Naive B cell (primary cell): ENCODE measurements around the gene PRM3. TPM values are rescaled to one million over a fixed set of nuclear protein-coding genes. Genes with fewer than 3 reads are reported as not detected.
"Not testable (repeated sequence)": the region's sequence is repeated elsewhere in the genome, so short reads cannot be mapped to it uniquely, and the experiment has no call there.

Experiments
- ATAC-seq, 2 donors: fragments of 150-1000 bp; cut with Tn5 transposase; 2 replicates each; pipeline ENCODE4 v1.10.0; 2021; ENCODE audit warnings: low read depth in 2 of 2, mild to moderate bottlenecking in 2 of 2, moderate library complexity in 2 of 2
- DNase-seq: peaks from one replicate; pipeline ENCODE4 v3.0.0; 2022
- H3K27ac Mint-ChIP-seq, 6 donors: one replicate each; pipeline ENCODE4 v1.8.0; 2020 to 2022; ENCODE audit warnings: mild to moderate bottlenecking in 6 of 6, mixed read lengths in 6 of 6, moderate library complexity in 5 of 6, inconsistent platforms in 2 of 6
- H3K27me3 Mint-ChIP-seq, 3 donors: one replicate each; pipeline ENCODE4 v1.8.0; 2021 to 2022; ENCODE audit warnings: mixed read lengths in 3 of 3, mild to moderate bottlenecking in 1 of 3
- H3K36me3 Mint-ChIP-seq, 2 donors: one replicate each; pipeline ENCODE4 v1.8.0; 2020 to 2022; ENCODE audit warnings: mixed read lengths in 2 of 2, inconsistent platforms in 1 of 2, mild to moderate bottlenecking in 1 of 2
- H3K4me1 Mint-ChIP-seq, 3 donors: one replicate each; pipeline ENCODE4 v1.8.0; 2020 to 2022; ENCODE audit warnings: mixed read lengths in 3 of 3, inconsistent platforms in 1 of 3, mild to moderate bottlenecking in 1 of 3, moderate library complexity in 1 of 3
- H3K4me3 Mint-ChIP-seq, 8 donors: one replicate each; pipeline ENCODE4 v1.8.0; 2020 to 2022; ENCODE audit warnings: mild to moderate bottlenecking in 8 of 8, mixed read lengths in 8 of 8, moderate library complexity in 8 of 8, inconsistent platforms in 2 of 8
- H3K9me3 Mint-ChIP-seq, 7 donors: one replicate each; pipeline ENCODE4 v1.8.0; 2020 to 2022; ENCODE audit warnings: mixed read lengths in 7 of 7, mild to moderate bottlenecking in 5 of 7, inconsistent platforms in 2 of 7, moderate library complexity in 1 of 7
- polyA plus RNA-seq, 6 donors: library from polyadenylated mRNA; unstranded; fragments of 300-500 nt; fragmentation: Illumina TruSeq; gene quantifications; one replicate each; pipeline ENCODE4 v1.2.3, GENCODE V29; 2021; ENCODE audit warnings: low read depth in 6 of 6

The PRM3 gene
- polyA plus RNA-seq, 6 donors from 2014 or later: not detected

GRCh38 chr16:11299865-11300559, 26.6 kb upstream of the PRM3 start:
- H3K9me3 Mint-ChIP-seq: no peaks in the 10 kb centered on the region
- DNase-seq (peak; percentile 26), ATAC-seq (no peak)
- H3K27me3 Mint-ChIP-seq: no peaks in the 10 kb centered on the region
- peak overlapping the region in 3 of 6 donors; percentile 85 to 97 (median 94) for H3K27ac Mint-ChIP-seq
- no peaks in the 10 kb centered on the region for H3K36me3 Mint-ChIP-seq
- H3K4me1 Mint-ChIP-seq: peaks cover 41 to 71% (median 48%) of the 10 kb centered on the region in 3 donors
- peak overlapping the region in 6 of 8 donors; percentile 12 to 84 (median 60) for H3K4me3 Mint-ChIP-seq

- not testable (repeated sequence) for H3K36me3 Mint-ChIP-seq, H3K9me3 Mint-ChIP-seq, ATAC-seq, H3K27me3 Mint-ChIP-seq
- Mint-ChIP-seq H3K27ac (peak overlapping the region; percentile 55 to 97 (median 90)), H3K4me3 (peak overlapping the region; percentile 22 to 84 (median 68)), H3K4me1 (peaks cover 38 to 71% (median 55%) of the 10 kb centered on the region in 3 donors)
- DNase-seq: peak; percentile 48
Observed at GRCh38 chr16:11298950-11299547, 25.6 kb upstream of the PRM3 start.

GRCh38 chr16:11298143-11298900, 24.9 kb upstream of the PRM3 start:
- Mint-ChIP-seq H3K9me3 (no peaks in the 10 kb centered on the region), H3K4me3 (peak overlapping the region; percentile 59 to 89 (median 82)), H3K27me3 (no peaks in the 10 kb centered on the region), H3K36me3 (no peaks in the 10 kb centered on the region), H3K4me1 (peaks cover 44 to 75% (median 60%) of the 10 kb centered on the region in 3 donors), H3K27ac (peak overlapping the region; percentile 87 to 97 (median 95))
- ATAC-seq (no peak), DNase-seq (no peak)

- Mint-ChIP-seq H3K27ac (peak overlapping the region; percentile 26 to 97 (median 95)), H3K4me3 (peak overlapping the region; percentile 59 to 89 (median 82)), H3K4me1 (peaks cover 44 to 77% (median 61%) of the 10 kb centered on the region in 3 donors), H3K27me3 (no peaks in the 10 kb centered on the region), H3K36me3 (no peaks in the 10 kb centered on the region), H3K9me3 (no peaks in the 10 kb centered on the region)
- ATAC-seq: peak; percentile 96
- peak; percentile 95 for DNase-seq
Observed at GRCh38 chr16:11297492-11298142, 24.2 kb upstream of the PRM3 start.

- peaks cover 40 to 75% (median 61%) of the 10 kb centered on the region in 3 donors for H3K4me1 Mint-ChIP-seq
- H3K4me3 Mint-ChIP-seq: peak overlapping the region; percentile 59 to 89 (median 82)
- no peaks in the 10 kb centered on the region for H3K36me3 Mint-ChIP-seq
- ATAC-seq (peak in 1 of 2 donors; percentile 10), DNase-seq (peak; percentile 23)
- peak overlapping the region; percentile 36 to 97 (median 95) for H3K27ac Mint-ChIP-seq
- H3K27me3 Mint-ChIP-seq: no peaks in the 10 kb centered on the region
- no peaks in the 10 kb centered on the region for H3K9me3 Mint-ChIP-seq
Observed at GRCh38 chr16:11296706-11297491, 23.5 kb upstream of the PRM3 start.

- Mint-ChIP-seq H3K27me3 (peaks cover 0 to 4% (median 0%) of the 10 kb centered on the region in 3 donors), H3K27ac (peak overlapping the region in 5 of 6 donors; percentile 62 to 97 (median 87)), H3K4me3 (peak overlapping the region in 5 of 8 donors; percentile 41 to 89 (median 63)), H3K9me3 (no peaks in the 10 kb centered on the region), H3K4me1 (peaks cover 37 to 80% (median 61%) of the 10 kb centered on the region in 3 donors), H3K36me3 (no peaks in the 10 kb centered on the region)
- ATAC-seq: no peak
- DNase-seq: no peak
Observed at GRCh38 chr16:11296351-11296705, 22.9 kb upstream of the PRM3 start.

- no peak for DNase-seq
- no peaks in the 10 kb centered on the region for H3K36me3 Mint-ChIP-seq
- H3K27ac Mint-ChIP-seq: peak overlapping the region in 1 of 6 donors; percentile 67
- H3K27me3 Mint-ChIP-seq: peaks cover 0 to 6% (median 0%) of the 10 kb centered on the region in 3 donors
- ATAC-seq: no peak
- H3K4me3 Mint-ChIP-seq: no peak overlapping the region
- H3K9me3 Mint-ChIP-seq: no peaks in the 10 kb centered on the region
- peaks cover 37 to 79% (median 61%) of the 10 kb centered on the region in 3 donors for H3K4me1 Mint-ChIP-seq
Observed at GRCh38 chr16:11295672-11296071, 22.2 kb upstream of the PRM3 start.

- Mint-ChIP-seq H3K9me3 (no peaks in the 10 kb centered on the region), H3K27me3 (peaks cover 0 to 15% (median 10%) of the 10 kb centered on the region in 3 donors), H3K4me3 (no peak overlapping the region), H3K27ac (peak overlapping the region in 1 of 6 donors; percentile 32), H3K36me3 (no peaks in the 10 kb centered on the region), H3K4me1 (peaks cover 25 to 63% (median 51%) of the 10 kb centered on the region in 3 donors)
- ATAC-seq (no peak), DNase-seq (no peak)
Observed at GRCh38 chr16:11292076-11292748, 18.8 kb upstream of the PRM3 start.

- no peak overlapping the region for H3K4me3 Mint-ChIP-seq
- no peak for ATAC-seq
- DNase-seq: no peak
- H3K27ac Mint-ChIP-seq: peak overlapping the region in 2 of 6 donors; percentile 32 to 78
- H3K9me3 Mint-ChIP-seq: peaks cover 0 to 3% (median 0%) of the 10 kb centered on the region in 7 donors
- H3K27me3 Mint-ChIP-seq: peaks cover 0 to 15% (median 10%) of the 10 kb centered on the region in 3 donors
- no peaks in the 10 kb centered on the region for H3K36me3 Mint-ChIP-seq
- peaks cover 19 to 62% (median 52%) of the 10 kb centered on the region in 3 donors for H3K4me1 Mint-ChIP-seq
Observed at GRCh38 chr16:11291091-11291703, 17.8 kb upstream of the PRM3 start.

- no peak for DNase-seq
- H3K36me3 Mint-ChIP-seq: no peaks in the 10 kb centered on the region
- H3K27me3 Mint-ChIP-seq: peaks cover 0 to 15% (median 10%) of the 10 kb centered on the region in 3 donors
- peak overlapping the region in 2 of 6 donors; percentile 35 to 69 for H3K27ac Mint-ChIP-seq
- H3K4me1 Mint-ChIP-seq: peaks cover 26 to 62% (median 59%) of the 10 kb centered on the region in 3 donors
- H3K4me3 Mint-ChIP-seq: no peak overlapping the region
- no peak for ATAC-seq
- peaks cover 0 to 6% (median 0%) of the 10 kb centered on the region in 7 donors for H3K9me3 Mint-ChIP-seq
Observed at GRCh38 chr16:11290102-11290893, 16.9 kb upstream of the PRM3 start.

GRCh38 chr16:11289696-11290095, 16.3 kb upstream of the PRM3 start:
- H3K27ac Mint-ChIP-seq, ATAC-seq, DNase-seq, H3K4me3 Mint-ChIP-seq, H3K9me3 Mint-ChIP-seq, H3K36me3 Mint-ChIP-seq: not testable (repeated sequence)
- Mint-ChIP-seq H3K4me1 (peaks cover 27 to 58% (median 57%) of the 10 kb centered on the region in 3 donors), H3K27me3 (peaks cover 0 to 15% (median 10%) of the 10 kb centered on the region in 3 donors)
